D721Med (cell line): ENCODE measurements around the gene TRPT1.
A peak's percentile ranks its signal among the peaks of the same experiment; 100 is the strongest.

ENCODE experiments used
- DNase-seq: peaks from one replicate; pipeline ENCODE4 v3.0.0; 2011; ENCODE audit warnings: low spot score; ENCODE audit not compliant: insufficient read length
- FAIRE-seq: peaks from 2 replicates; lab custom pipeline; 2011; peaks lifted over from hg19 to GRCh38; lab: Jason Lieb, UNC
- CTCF ChIP-seq: IDR thresholded peaks from 2 replicates; pipeline ENCODE4 v1.5.1; 2012; ENCODE audit warnings: mild to moderate bottlenecking, control low read depth; ENCODE audit not compliant: insufficient read depth; ENCODE audit errors: missing control alignments

TRPT1 gene

GRCh38 chr11:64186492-64187165 lies 39.4 kb downstream of the TRPT1 start:
- no peak for DNase-seq
- no peak for FAIRE-seq
- TF ChIP-seq CTCF = no peak

- FAIRE-seq (no peak), DNase-seq (peak; percentile 88)
- peak; percentile 12 for TF ChIP-seq CTCF
Measured at GRCh38 chr11:64185693-64186491, 40.1 kb downstream of the TRPT1 start, which contains the start of gene STIP1. Gene STIP1, plus strand, starts transcription at chr11:64186171. Its CDS starts 91 bp downstream, at chr11:64186262.

- TF ChIP-seq CTCF = no peak
- DNase-seq (no peak), FAIRE-seq (no peak)
Measured at GRCh38 chr11:64185175-64185692, 40.8 kb downstream of the TRPT1 start.

- no peak for FAIRE-seq
- no peak for TF ChIP-seq CTCF
- no peak for DNase-seq
Measured at GRCh38 chr11:64183890-64184289, 42.1 kb downstream of the TRPT1 start.

- TF ChIP-seq CTCF = no peak
- DNase-seq = no peak
- no peak for FAIRE-seq
Measured at GRCh38 chr11:64181506-64182411, 44.2 kb downstream of the TRPT1 start.

GRCh38 chr11:64180891-64181290 lies 45.1 kb downstream of the TRPT1 start:
- FAIRE-seq = no peak
- TF ChIP-seq CTCF = no peak
- DNase-seq = no peak
